ENCODE measurements around the gene RBMS3.
"Not testable (repeated sequence)": the region's sequence is repeated elsewhere in the genome, so short reads cannot be mapped to it uniquely, and the experiment has no call there.

RBMS3 gene

DNA sequence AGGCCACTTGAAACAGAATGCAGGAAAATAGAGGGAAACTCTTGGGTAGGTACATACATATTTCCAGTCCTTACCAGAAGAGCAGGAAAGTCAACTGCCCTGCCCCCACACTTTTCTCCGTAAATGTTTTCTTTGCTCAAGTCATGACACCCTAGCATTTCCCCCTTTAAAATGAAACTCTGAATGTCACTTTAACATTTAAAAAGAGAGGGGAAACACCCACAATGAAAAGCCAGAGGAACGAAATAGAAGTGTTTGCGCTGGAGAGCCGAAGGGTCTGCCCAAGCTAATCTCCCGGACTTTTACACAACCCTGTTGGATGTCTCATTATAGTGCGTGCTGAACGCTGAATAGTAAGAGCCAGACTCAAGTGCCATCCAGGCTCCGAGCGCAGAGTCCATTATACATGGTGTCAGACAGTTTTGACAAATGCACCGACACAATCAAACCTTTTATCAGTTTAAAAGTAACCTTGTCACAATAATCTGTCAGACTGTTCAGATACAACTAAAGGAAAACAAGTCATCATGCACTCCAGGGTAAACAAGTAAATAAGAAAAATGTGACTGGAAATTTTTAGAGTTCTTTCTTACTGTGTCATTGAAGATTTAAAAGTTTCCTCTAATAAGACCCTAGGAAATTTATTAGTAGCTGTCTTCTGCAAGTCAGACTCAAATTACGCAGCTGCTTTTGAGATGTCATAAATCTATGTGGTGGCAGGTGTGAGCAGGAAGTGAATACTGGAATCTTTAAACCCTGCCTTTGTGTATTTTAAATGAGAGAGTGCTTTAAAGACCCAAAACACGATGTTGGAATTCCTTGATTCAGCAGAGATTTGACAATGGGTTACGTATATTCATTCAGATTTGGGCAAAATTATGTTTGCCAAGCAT is 159.8 kb downstream of the RBMS3 start:
- DNase-seq: peak; percentile 76

DNA sequence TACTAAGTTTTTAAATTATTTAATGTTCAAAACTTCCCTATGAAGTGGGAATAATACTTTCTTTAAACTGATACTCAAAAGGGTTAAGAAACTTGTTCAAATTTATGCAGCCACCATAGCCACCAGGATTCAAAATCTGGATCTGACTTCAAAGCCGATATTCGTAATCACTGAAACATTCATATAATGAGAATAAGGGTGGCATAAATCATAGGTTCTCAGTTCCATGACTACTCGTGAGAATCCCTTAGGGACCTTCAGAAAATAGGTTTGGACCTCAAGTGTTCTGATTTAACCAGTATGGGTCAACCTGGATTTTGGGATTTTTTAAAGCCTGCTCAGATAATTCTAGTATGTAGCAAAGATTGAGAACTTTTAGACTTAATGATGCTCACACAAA is 160.6 kb downstream of the RBMS3 start:
- no peak for DNase-seq

DNA sequence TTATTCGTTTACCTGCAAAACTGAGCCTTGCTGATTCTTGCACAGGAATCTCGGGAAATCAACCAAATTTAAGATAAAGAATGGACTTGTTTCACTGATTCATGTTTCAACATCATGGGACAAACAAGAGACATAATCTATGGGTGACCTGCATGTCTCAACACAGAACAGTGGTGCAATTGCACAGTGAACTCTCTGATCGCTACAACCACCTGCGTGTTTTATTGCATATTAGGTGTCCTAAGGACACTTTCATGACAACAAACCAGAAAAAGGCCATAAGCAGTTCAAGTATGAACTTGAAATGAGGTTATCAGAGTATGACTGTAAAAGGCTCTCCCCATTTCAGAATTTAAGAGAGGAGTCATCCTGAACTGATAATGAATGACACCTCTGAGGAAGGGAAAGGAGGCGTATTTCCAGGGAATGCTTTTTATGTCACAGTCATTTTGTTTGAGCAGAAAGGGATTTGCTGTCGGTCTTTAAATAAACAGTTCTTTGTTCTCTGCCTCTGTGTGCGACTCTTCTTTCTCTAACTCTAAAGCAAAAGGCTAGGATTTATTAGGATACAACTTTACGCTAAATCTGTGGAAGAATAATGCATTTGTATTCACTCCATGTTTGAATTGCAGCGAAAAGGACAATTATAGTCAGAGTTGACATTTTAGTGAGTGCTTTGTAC is 167.2 kb downstream of the RBMS3 start:
- DNase-seq: no peak

- DNase-seq: no peak
Observed at GRCh38 chr3:29451920-29452319, 171.0 kb downstream of the RBMS3 start.

DNA sequence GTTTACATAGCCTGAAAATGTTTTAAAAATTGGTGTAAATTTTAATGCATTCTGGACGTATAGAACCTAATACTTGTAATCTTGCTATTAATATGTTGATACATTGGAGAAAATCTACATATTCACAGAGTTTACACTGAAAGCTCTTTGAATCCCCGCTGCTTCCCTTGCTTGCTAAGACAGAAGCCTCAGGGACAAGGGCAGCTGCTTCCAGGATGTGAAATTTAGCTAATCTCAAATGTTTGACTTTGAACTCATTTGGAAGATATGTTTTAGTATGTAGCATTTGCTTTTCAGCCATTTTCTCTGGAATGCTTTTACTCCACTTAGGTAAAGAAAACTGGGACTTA is 172.0 kb downstream of the RBMS3 start:
- DNase-seq: no peak

- DNase-seq: peak; percentile 76
Observed at GRCh38 chr3:29453284-29454001, 172.6 kb downstream of the RBMS3 start.

DNA sequence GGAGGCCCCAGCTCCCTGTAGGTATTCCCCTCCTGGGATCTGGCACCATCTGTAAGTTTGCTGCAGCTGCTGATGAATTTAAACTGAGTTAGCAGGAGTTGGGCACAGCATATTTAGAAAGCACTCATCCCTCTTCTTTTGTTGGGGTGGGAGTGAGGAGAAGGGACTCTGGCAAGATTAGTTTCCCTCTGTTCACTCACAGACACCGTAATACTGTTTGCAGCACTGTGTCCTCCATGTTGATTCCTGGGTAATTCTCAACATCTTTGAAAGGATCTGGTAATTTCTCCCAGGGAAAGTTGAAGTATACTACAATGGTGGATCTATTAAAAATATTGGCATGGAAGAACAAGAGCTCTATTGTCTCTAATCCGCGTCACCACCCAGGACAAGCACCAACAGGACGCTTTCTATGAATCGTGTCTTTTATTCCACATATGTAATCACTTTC is 173.3 kb downstream of the RBMS3 start:
- DNase-seq: no peak

DNA sequence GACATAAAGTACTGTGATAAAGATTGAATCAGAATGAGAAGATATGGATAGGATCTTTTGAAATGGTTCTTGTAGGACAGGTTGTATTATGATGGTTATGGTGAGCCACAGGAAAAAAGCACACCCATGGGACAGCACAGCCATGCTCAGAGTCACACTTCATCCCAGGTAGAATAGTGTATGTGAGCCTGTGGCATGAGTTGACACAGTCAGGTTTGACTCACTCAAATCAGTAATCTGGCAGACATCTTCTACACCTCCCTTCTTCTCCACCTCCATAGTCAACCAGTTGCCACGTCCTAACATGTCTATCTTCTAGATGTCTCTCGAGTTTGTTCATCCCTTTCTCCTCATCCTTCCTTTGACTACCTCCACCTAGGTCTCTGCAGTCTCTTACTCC is 176.0 kb downstream of the RBMS3 start:
- no peak for DNase-seq

DNA sequence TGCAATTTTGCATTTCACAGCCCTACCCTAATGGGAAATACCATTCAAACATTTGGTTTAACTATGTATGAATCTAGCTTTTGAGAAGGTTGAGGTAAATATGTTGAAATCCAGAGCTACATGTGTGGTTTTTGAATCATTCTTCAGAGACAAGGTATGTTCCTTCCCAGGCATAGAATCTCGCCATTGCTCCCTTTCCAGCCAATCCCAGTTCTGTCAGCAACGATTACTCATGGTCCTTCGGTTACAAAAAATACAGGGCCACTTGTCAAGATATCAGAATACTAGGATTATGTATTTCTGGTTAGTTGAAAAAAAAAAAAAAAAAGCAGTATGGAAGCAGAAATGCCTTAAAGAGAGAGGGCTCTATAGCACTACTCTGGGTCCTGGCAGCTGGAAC is 182.4 kb downstream of the RBMS3 start:
- no peak for DNase-seq

DNA sequence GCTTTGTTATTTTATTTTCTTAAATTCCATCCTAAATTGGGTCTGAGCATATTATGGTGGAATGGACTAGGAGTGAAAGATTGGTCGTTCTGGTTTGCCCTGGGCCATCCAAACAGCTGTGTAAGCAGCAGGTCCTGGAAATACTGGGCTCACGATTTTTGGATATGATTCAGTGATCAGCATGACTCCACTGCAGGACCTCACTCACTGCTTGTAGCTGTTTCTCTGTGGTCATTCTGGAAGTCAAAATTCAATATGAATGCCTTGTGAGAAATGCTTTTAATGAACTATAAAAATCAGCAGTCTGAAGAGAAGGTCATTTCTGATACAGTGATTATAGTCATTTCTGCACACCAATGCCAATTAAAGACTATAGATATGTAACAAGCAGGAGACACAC is 185.0 kb downstream of the RBMS3 start:
- no peak for DNase-seq

- DNase-seq: no peak
Observed at GRCh38 chr3:29466442-29466841, 185.6 kb downstream of the RBMS3 start.

DNA sequence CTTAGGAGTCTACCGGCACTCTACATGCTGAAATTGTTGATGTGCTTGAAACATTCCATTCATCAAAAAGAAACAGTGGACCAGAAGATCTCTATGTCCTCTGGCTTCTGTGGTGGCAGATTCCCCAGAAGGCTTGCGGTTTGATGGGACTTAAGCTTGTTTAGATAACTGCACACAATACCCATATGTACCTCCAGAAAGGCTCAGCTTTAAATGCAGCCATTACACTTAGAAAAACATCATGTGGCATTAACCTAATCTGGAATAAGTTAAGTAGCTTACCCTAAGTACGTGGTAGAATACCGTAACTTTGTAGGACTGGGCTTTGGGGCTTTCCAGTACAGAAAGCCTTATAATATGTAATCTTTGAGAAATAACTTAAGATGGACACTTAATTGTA is 187.3 kb downstream of the RBMS3 start:
- DNase-seq: no peak

DNA sequence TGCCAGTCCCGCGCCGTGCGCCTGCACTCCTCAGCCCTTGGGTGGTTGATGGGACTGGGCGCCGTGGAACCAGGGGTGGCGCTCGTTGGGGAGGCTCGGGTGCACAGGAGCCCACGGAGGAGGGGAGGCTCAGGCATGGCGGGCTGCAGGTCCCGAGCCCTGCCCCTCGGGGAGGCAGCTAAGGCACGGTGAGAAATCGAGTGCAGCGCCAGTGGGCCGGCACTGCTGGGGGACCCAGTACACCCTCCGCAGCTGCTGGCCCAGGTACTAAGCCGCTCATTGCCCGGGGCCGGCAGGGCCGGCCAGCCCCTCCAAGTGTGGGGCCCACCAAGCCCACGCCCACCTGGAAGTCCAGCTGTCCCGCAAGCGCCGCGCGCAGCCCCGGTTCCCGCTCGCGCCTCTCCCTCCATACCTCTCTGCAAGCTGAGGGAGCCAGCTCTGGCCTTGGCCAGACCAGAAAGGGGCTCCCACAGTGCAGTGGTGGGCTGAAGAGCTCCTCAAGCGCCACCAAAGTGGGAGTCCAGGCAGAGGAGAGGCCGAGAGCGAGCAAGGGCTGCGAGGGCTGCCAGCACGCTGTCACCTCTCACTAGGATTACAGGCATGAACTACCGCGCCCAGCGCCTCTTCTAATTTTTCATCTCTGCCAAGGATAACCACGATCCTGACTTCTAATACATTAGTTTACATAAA is 192.8 kb downstream of the RBMS3 start:
- DNase-seq: not testable (repeated sequence)

- DNase-seq: no peak
Observed at GRCh38 chr3:29475305-29475840, 194.5 kb downstream of the RBMS3 start.

DNA sequence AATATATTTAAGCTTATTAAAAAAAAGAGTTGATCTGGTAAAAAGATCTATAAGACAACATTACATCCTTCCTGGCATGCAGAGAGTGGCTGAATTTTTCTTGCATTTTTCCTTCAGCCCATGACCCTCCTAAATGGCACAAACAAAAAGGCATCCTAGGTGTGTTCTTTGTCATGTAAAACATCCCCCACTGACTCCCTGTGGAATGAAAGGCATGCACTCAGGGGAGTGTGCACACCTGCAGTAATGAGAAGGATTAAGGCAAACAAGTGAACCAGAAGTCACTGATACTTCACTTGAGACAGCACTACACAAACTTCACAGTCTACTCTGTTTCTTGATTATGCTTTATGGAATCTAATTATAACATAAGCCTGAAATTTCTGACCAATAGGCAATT is 195.0 kb downstream of the RBMS3 start:
- DNase-seq: no peak

DNA sequence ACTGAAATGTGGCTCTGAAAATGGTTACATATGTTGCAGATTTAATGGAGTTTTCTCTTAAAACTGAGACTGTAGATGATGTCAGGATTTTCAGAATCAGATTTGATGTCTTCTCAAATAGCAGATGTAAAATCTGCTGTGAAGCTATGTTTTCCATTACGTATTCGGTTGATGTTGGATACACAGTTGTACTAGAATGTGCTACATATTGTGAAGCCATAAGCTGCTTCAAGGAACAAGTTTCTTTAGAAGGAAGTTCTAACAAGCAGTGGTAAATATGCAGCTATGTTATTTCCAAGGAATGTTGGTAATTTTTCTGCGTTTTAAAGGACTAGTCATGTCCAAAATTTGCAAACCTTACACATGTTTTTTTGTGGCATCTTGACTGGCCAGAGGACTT is 197.7 kb downstream of the RBMS3 start:
- DNase-seq: no peak

DNA sequence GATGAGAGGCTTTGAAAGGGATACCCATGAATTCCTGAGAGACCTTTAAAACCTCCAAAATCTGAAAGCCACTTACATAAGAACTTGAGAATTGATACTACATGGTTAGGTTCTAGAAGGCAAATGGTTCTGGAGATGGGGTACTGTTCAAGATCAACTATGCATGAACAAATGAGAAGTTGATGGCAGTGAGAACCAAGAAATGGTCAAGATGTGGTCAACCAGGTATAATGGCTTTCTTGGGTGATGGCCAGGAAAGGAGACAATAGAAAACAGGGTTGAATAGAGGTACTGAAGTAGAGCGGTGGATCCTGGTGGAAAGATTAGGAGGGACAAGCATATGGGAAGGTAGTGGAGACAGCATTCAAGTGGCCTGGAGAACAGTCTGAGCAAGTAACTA is 200.4 kb downstream of the RBMS3 start:
- DNase-seq: no peak

GRCh38 chr3:29481969-29482767 is 201.3 kb downstream of the RBMS3 start:
- DNase-seq: no peak

DNA sequence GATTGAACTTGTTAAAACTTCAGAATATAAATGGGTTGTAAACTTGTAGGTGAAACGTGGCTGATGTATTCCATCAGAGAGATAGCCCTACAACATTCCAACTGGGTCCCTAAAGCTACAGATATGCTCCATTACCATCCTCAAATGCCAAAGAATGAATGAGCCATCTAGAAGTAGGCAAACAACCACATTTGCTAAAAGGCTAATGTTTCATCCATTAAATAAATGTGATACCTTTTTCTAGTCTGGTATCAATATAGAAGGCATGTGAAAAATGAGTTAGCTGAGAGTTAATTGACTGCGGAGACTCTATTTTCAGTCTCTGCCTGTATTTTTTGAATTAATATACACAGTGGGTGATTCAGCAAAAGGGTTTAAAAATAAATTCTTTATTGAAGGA is 203.8 kb downstream of the RBMS3 start:
- no peak for DNase-seq

DNA sequence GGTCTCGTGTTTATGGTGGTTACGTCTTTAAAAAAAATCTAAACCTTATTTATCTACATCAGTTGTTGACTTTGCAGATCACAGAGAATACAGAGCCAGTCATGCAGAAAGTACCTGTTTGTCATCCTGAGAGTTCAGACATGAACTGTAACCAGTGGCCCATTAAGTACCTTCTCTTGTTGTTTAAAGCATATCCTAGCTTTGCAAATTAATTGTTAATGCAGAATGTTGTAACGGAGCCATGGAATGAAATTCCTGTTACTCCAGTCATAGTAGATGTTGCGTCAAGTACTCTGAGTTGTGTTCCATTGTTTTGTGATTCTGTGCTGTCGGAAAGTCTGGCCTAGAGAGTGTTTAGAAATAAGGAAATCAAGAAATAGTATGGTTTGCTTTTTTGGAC is 205.2 kb downstream of the RBMS3 start:
- no peak for DNase-seq

GRCh38 chr3:29486917-29487316 is 206.0 kb downstream of the RBMS3 start:
- DNase-seq: no peak

DNA sequence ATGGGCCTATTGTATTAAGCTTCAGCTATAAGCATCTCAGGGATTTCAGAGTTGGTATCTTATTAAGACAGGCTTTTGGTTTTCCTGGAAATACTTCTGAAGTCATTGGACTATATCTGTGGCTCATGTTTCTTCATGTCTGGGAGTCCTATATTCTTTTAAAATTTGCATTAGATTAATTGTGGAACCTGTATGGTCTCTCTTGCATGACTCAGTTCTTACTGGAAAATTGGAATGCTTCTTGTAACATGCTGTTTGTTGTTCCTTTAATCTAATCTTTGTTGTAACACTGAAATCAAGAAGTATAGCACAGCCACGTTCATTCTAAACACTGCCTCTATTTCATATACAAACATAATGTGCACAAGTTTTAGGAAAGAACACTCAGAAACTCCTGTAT is 208.1 kb downstream of the RBMS3 start:
- DNase-seq: no peak

Measured in NCI-H1092 treated with DMSO at 0.1 percent for 48 hours (cell line).